SK-N-SH (cell line): Measurements from ENCODE around the gene IGF1R.

Source experiments
- ELF1 ChIP-seq: IDR thresholded peaks from 2 replicates; pipeline ENCODE4 v1.4.0; 2012
- EZH2phosphoT487 ChIP-seq: fragments of 200-600 bp; sonication (generic); IDR thresholded peaks from 2 replicates; pipeline ENCODE4 v1.6.1; 2017; ENCODE audit warnings: low read depth, mixed run types, mild to moderate bottlenecking, antibody characterized with exemption, moderate library complexity, borderline replicate concordance
- GABPA ChIP-seq: IDR thresholded peaks from 2 replicates; pipeline ENCODE4 v1.4.0; 2012; ENCODE audit warnings: low read depth, mild to moderate bottlenecking
- JUND ChIP-seq: IDR thresholded peaks from 2 replicates; pipeline ENCODE4 v1.4.0; 2012
- NRF1 ChIP-seq: IDR thresholded peaks from 2 replicates; pipeline ENCODE4 v1.6.1; 2012; ENCODE audit warnings: low read depth, mild to moderate bottlenecking, low read length
- TF ChIP-seq, protein P1 (sequence below): fragments of 200-600 bp; sonication (generic); IDR thresholded peaks from 2 replicates; pipeline ENCODE4 v1.6.1; 2017; ENCODE audit warnings: antibody characterized with exemption, mild to moderate bottlenecking, moderate library complexity

DNA sequence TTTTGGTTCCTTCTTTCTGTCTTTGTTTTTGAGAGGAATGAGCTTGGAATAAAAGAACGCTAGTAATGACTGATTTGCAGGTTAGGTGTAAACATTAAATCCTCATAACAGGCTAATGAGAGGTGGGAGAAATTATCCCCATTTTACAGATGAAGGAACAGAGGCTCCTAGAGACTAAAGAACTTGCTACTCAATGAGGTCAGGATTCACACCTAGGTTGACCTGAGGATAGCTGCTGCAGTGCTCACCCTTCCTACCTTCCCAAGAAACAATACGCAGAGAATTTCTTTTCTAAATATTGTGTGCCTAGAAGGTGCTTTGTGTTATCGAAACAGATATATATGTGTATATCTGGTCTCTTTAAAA, 106.3 kb downstream of the IGF1R start:
- TF ChIP-seq GABPA (no peak), EZH2phosphoT487 (no peak), NRF1 (no peak), ELF1 (no peak), JUND (no peak)
- TF ChIP-seq, protein P1, sequence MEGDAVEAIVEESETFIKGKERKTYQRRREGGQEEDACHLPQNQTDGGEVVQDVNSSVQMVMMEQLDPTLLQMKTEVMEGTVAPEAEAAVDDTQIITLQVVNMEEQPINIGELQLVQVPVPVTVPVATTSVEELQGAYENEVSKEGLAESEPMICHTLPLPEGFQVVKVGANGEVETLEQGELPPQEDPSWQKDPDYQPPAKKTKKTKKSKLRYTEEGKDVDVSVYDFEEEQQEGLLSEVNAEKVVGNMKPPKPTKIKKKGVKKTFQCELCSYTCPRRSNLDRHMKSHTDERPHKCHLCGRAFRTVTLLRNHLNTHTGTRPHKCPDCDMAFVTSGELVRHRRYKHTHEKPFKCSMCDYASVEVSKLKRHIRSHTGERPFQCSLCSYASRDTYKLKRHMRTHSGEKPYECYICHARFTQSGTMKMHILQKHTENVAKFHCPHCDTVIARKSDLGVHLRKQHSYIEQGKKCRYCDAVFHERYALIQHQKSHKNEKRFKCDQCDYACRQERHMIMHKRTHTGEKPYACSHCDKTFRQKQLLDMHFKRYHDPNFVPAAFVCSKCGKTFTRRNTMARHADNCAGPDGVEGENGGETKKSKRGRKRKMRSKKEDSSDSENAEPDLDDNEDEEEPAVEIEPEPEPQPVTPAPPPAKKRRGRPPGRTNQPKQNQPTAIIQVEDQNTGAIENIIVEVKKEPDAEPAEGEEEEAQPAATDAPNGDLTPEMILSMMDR = no peak
